Measurements from ENCODE around the gene RIC1.
"Not testable (repeated sequence)": the region's sequence is repeated elsewhere in the genome, so short reads cannot be mapped to it uniquely, and the experiment has no call there.

RIC1 gene

GRCh38 chr9:5799314-5799713 lies 170.4 kb downstream of the RIC1 start:
- H3K4me1 Mint-ChIP-seq, result peaks cover 45% of the 10 kb centered on the region
- H3K27ac Mint-ChIP-seq, result no peak overlapping the region
- H3K36me3 Mint-ChIP-seq, result peaks cover 9% of the 10 kb centered on the region
- no peaks in the 10 kb centered on the region for H3K9me3 Mint-ChIP-seq
- H3K27me3 Mint-ChIP-seq, result no peaks in the 10 kb centered on the region
- H3K4me3 Mint-ChIP-seq, result no peak overlapping the region

GRCh38 chr9:5800378-5800777 lies 171.5 kb downstream of the RIC1 start:
- H3K4me1 Mint-ChIP-seq, result peaks cover 34% of the 10 kb centered on the region
- H3K9me3 Mint-ChIP-seq, H3K36me3 Mint-ChIP-seq, H3K27ac Mint-ChIP-seq, H3K27me3 Mint-ChIP-seq, H3K4me3 Mint-ChIP-seq: not testable (repeated sequence)

GRCh38 chr9:5800969-5801738 lies 172.2 kb downstream of the RIC1 start:
- no peak overlapping the region for H3K27ac Mint-ChIP-seq
- H3K9me3 Mint-ChIP-seq, result no peaks in the 10 kb centered on the region
- no peak overlapping the region for H3K4me3 Mint-ChIP-seq
- peaks cover 4% of the 10 kb centered on the region for H3K36me3 Mint-ChIP-seq
- peaks cover 30% of the 10 kb centered on the region for H3K4me1 Mint-ChIP-seq
- H3K27me3 Mint-ChIP-seq, result no peaks in the 10 kb centered on the region

GRCh38 chr9:5801739-5802113 lies 172.8 kb downstream of the RIC1 start:
- no peak overlapping the region for H3K27ac Mint-ChIP-seq
- peaks cover 25% of the 10 kb centered on the region for H3K4me1 Mint-ChIP-seq
- no peaks in the 10 kb centered on the region for H3K9me3 Mint-ChIP-seq
- no peak overlapping the region for H3K4me3 Mint-ChIP-seq
- no peaks in the 10 kb centered on the region for H3K36me3 Mint-ChIP-seq
- no peaks in the 10 kb centered on the region for H3K27me3 Mint-ChIP-seq

- Mint-ChIP-seq H3K27ac (peak overlapping the region; percentile 18), H3K4me3 (no peak overlapping the region), H3K36me3 (peaks cover 7% of the 10 kb centered on the region), H3K4me1 (peaks cover 8% of the 10 kb centered on the region), H3K27me3 (no peaks in the 10 kb centered on the region), H3K9me3 (no peaks in the 10 kb centered on the region)
Measured at GRCh38 chr9:5805478-5805877, 176.6 kb downstream of the RIC1 start.

- Mint-ChIP-seq H3K27ac (no peak overlapping the region), H3K27me3 (no peaks in the 10 kb centered on the region), H3K4me3 (no peak overlapping the region), H3K36me3 (peaks cover 12% of the 10 kb centered on the region), H3K4me1 (peaks cover 7% of the 10 kb centered on the region), H3K9me3 (no peaks in the 10 kb centered on the region)
Measured at GRCh38 chr9:5811751-5812150, 182.8 kb downstream of the RIC1 start.

- H3K9me3 Mint-ChIP-seq, result no peaks in the 10 kb centered on the region
- H3K4me1 Mint-ChIP-seq, result peaks cover 13% of the 10 kb centered on the region
- no peak overlapping the region for H3K4me3 Mint-ChIP-seq
- H3K27me3 Mint-ChIP-seq, result no peaks in the 10 kb centered on the region
- H3K27ac Mint-ChIP-seq, result peak overlapping the region; percentile 2
- peaks cover 20% of the 10 kb centered on the region for H3K36me3 Mint-ChIP-seq
Measured at GRCh38 chr9:5813824-5814223, 184.9 kb downstream of the RIC1 start.

GRCh38 chr9:5815461-5815860 lies 186.6 kb downstream of the RIC1 start:
- no peaks in the 10 kb centered on the region for H3K9me3 Mint-ChIP-seq
- H3K36me3 Mint-ChIP-seq, result peaks cover 21% of the 10 kb centered on the region
- H3K4me1 Mint-ChIP-seq, result peaks cover 15% of the 10 kb centered on the region
- no peak overlapping the region for H3K27ac Mint-ChIP-seq
- no peaks in the 10 kb centered on the region for H3K27me3 Mint-ChIP-seq
- no peak overlapping the region for H3K4me3 Mint-ChIP-seq

- Mint-ChIP-seq H3K36me3 (peaks cover 17% of the 10 kb centered on the region), H3K9me3 (no peaks in the 10 kb centered on the region), H3K27ac (peak overlapping the region; percentile 31), H3K27me3 (no peaks in the 10 kb centered on the region), H3K4me3 (no peak overlapping the region), H3K4me1 (peaks cover 19% of the 10 kb centered on the region)
Measured at GRCh38 chr9:5817862-5818261, 189.0 kb downstream of the RIC1 start.

GRCh38 chr9:5818424-5819142 lies 189.7 kb downstream of the RIC1 start:
- peaks cover 19% of the 10 kb centered on the region for H3K4me1 Mint-ChIP-seq

GRCh38 chr9:5819174-5819573 lies 190.3 kb downstream of the RIC1 start:
- Mint-ChIP-seq H3K4me1 (peaks cover 23% of the 10 kb centered on the region), H3K27ac (no peak overlapping the region), H3K36me3 (peaks cover 19% of the 10 kb centered on the region), H3K27me3 (no peaks in the 10 kb centered on the region), H3K4me3 (no peak overlapping the region), H3K9me3 (no peaks in the 10 kb centered on the region)

More at GRCh38 chr9:5818424-5819142, 189.7 kb downstream of the RIC1 start:
- Mint-ChIP-seq H3K9me3 (no peaks in the 10 kb centered on the region), H3K27ac (no peak overlapping the region), H3K27me3 (no peaks in the 10 kb centered on the region), H3K4me3 (no peak overlapping the region), H3K36me3 (peaks cover 19% of the 10 kb centered on the region)

- Mint-ChIP-seq H3K27ac (no peak overlapping the region), H3K4me1 (peaks cover 24% of the 10 kb centered on the region), H3K4me3 (no peak overlapping the region), H3K27me3 (no peaks in the 10 kb centered on the region), H3K9me3 (no peaks in the 10 kb centered on the region), H3K36me3 (peaks cover 18% of the 10 kb centered on the region)
Measured at GRCh38 chr9:5820425-5820824, 191.5 kb downstream of the RIC1 start.

GRCh38 chr9:5825223-5825622 lies 196.3 kb downstream of the RIC1 start:
- Mint-ChIP-seq H3K27me3 (no peaks in the 10 kb centered on the region), H3K9me3 (no peaks in the 10 kb centered on the region), H3K27ac (no peak overlapping the region), H3K36me3 (peaks cover 6% of the 10 kb centered on the region), H3K4me1 (peaks cover 46% of the 10 kb centered on the region), H3K4me3 (no peak overlapping the region)
